H9 (cell line): ENCODE results near the gene NPAS3. TPM values are rescaled to one million over a fixed set of nuclear protein-coding genes. Genes with fewer than 3 reads are reported as not detected.

Experiments
- DNase-seq: peaks from one replicate; pipeline ENCODE4 v3.0.0-alpha.2; 2017
- H2AFZ ChIP-seq: one replicate; pipeline ENCODE4 v1.6.1; 2013; ENCODE audit warnings: mild to moderate bottlenecking, low read length, control low read depth, moderate library complexity
- H2AK5ac ChIP-seq: 2 replicates; pipeline ENCODE4 v1.6.1; 2013; ENCODE audit warnings: low read length, control low read depth, mixed read lengths; ENCODE audit not compliant: insufficient read length
- H2BK120ac ChIP-seq: one replicate; pipeline ENCODE4 v1.6.1; 2013; ENCODE audit warnings: low read depth, mild to moderate bottlenecking, low read length, control low read depth, inconsistent platforms; ENCODE audit not compliant: poor library complexity, severe bottlenecking
- H2BK12ac ChIP-seq: 2 replicates; pipeline ENCODE4 v1.6.1; 2013; ENCODE audit warnings: low read length, control low read depth, mixed read lengths, low read depth; ENCODE audit not compliant: insufficient read length
- H2BK15ac ChIP-seq: 2 replicates; pipeline ENCODE4 v1.6.1; 2013; ENCODE audit warnings: low read depth, low read length, control low read depth
- H2BK20ac ChIP-seq: one replicate; pipeline ENCODE4 v1.6.1; 2013; ENCODE audit warnings: low read depth, mild to moderate bottlenecking, low read length, control low read depth, inconsistent platforms; ENCODE audit not compliant: poor library complexity, severe bottlenecking
- H2BK5ac ChIP-seq: 2 replicates; pipeline ENCODE4 v1.6.1; 2013; ENCODE audit warnings: low read length, control low read depth, mixed read lengths; ENCODE audit not compliant: insufficient read length
- H3K14ac ChIP-seq: 2 replicates; pipeline ENCODE4 v1.6.1; 2013; ENCODE audit warnings: low read length, control low read depth; ENCODE audit not compliant: insufficient read depth
- H3K18ac ChIP-seq: 2 replicates; pipeline ENCODE4 v1.6.1; 2013; ENCODE audit warnings: low read depth, mild to moderate bottlenecking, mixed read lengths, low read length, control low read depth; ENCODE audit not compliant: insufficient read length
- H3K23ac ChIP-seq: 2 replicates; pipeline ENCODE4 v1.6.1; 2013; ENCODE audit warnings: low read length, control low read depth, mixed read lengths, low read depth; ENCODE audit not compliant: insufficient read length
- H3K23me2 ChIP-seq: 2 replicates; pipeline ENCODE4 v1.6.1; 2013; ENCODE audit warnings: low read depth, mild to moderate bottlenecking, mixed read lengths, low read length, control low read depth; ENCODE audit not compliant: insufficient read length, poor library complexity, severe bottlenecking
- H3K27ac ChIP-seq: 2 replicates; pipeline ENCODE4 v1.5.1; 2013; ENCODE audit warnings: low read length, control low read depth, mixed read lengths, low read depth; ENCODE audit not compliant: insufficient read length
- H3K27me3 ChIP-seq: 2 replicates; pipeline ENCODE4 v1.6.1; 2013; ENCODE audit warnings: low read length, control low read depth, inconsistent platforms; ENCODE audit not compliant: insufficient read depth
- H3K4ac ChIP-seq: 2 replicates; pipeline ENCODE4 v1.6.1; 2013; ENCODE audit warnings: low read depth, mild to moderate bottlenecking, control low read depth, inconsistent platforms, low read length, moderate library complexity
- H3K4me1 ChIP-seq: 2 replicates; pipeline ENCODE4 v1.6.1; 2013; ENCODE audit warnings: low read length, control low read depth, inconsistent platforms; ENCODE audit not compliant: insufficient read depth
- H3K4me2 ChIP-seq: 2 replicates; pipeline ENCODE4 v1.6.1; 2013; ENCODE audit warnings: low read length, control low read depth, mixed read lengths; ENCODE audit not compliant: insufficient read length, insufficient read depth
- H3K56ac ChIP-seq: 2 replicates; pipeline ENCODE4 v1.6.1; 2013; ENCODE audit warnings: low read depth, mild to moderate bottlenecking, mixed read lengths, low read length, control low read depth; ENCODE audit not compliant: insufficient read length
- H3K79me1 ChIP-seq: 2 replicates; pipeline ENCODE4 v1.6.1; 2013; ENCODE audit warnings: low read depth, mild to moderate bottlenecking, moderate library complexity, low read length, control low read depth, inconsistent platforms; ENCODE audit not compliant: insufficient read depth, poor library complexity, severe bottlenecking
- H3K79me2 ChIP-seq: 2 replicates; pipeline ENCODE4 v1.6.1; 2013; ENCODE audit warnings: low read length, control low read depth, inconsistent platforms; ENCODE audit not compliant: insufficient read depth
- H3K9ac ChIP-seq: 2 replicates; pipeline ENCODE4 v1.6.1; 2013; ENCODE audit warnings: low read length, control low read depth, mixed read lengths; ENCODE audit not compliant: insufficient read length; ENCODE audit errors: extremely low read depth
- H3K9me3 ChIP-seq: one replicate; pipeline ENCODE4 v1.6.1; 2013; ENCODE audit warnings: low read depth, low read length, inconsistent platforms; ENCODE audit not compliant: control insufficient read depth
- H3T11ph ChIP-seq: one replicate; pipeline ENCODE4 v1.6.1; 2013; ENCODE audit warnings: mild to moderate bottlenecking, low read length, control low read depth, inconsistent platforms
- H4K20me1 ChIP-seq: one replicate; pipeline ENCODE4 v1.6.1; 2013; ENCODE audit not compliant: control insufficient read depth, insufficient read length, insufficient read depth
- H4K5ac ChIP-seq: 2 replicates; pipeline ENCODE4 v1.6.1; 2013; ENCODE audit warnings: low read depth, mild to moderate bottlenecking, mixed read lengths, low read length, control low read depth; ENCODE audit not compliant: insufficient read length
- H4K8ac ChIP-seq: replicated peaks from 2 replicates; pipeline ENCODE4 v1.6.1; 2013; ENCODE audit warnings: low read length, control low read depth, mixed read lengths, low read depth; ENCODE audit not compliant: insufficient read length
- H4K91ac ChIP-seq: 2 replicates; pipeline ENCODE4 v1.6.1; 2013; ENCODE audit warnings: low read depth, mild to moderate bottlenecking, moderate library complexity, mixed read lengths, low read length, control low read depth; ENCODE audit not compliant: insufficient read length
- H3K27ac Mint-ChIP-seq, 3 experiments: 2 replicates in 2 of 3; 3 replicates in 1 of 3; pipeline ENCODE4 v1.8.0; 2020 to 2021; ENCODE audit warnings: mixed read lengths in 3 of 3, mild to moderate bottlenecking in 1 of 3, moderate library complexity in 1 of 3
- H3K27me3 Mint-ChIP-seq: 2 replicates; pipeline ENCODE4 v1.8.0; 2021; ENCODE audit warnings: low read depth, mild to moderate bottlenecking, moderate library complexity, mixed read lengths
- H3K36me3 Mint-ChIP-seq, 3 experiments: 2 replicates in 2 of 3; 3 replicates in 1 of 3; pipeline ENCODE4 v1.8.0; 2020 to 2021; ENCODE audit warnings: low read depth in 3 of 3, mixed read lengths in 3 of 3; ENCODE audit not compliant: insufficient read depth in 1 of 3
- H3K4me1 Mint-ChIP-seq, 2 experiments: 2 replicates each; pipeline ENCODE4 v1.8.0; 2020; ENCODE audit warnings: mixed read lengths in 2 of 2
- H3K4me3 Mint-ChIP-seq, 2 experiments: 2 replicates in 1 of 2; 3 replicates in 1 of 2; pipeline ENCODE4 v1.8.0; 2020 to 2021; ENCODE audit warnings: mild to moderate bottlenecking in 2 of 2, mixed read lengths in 2 of 2, moderate library complexity in 1 of 2
- H3K9me3 Mint-ChIP-seq, 2 experiments: 2 replicates in 1 of 2; 3 replicates in 1 of 2; pipeline ENCODE4 v1.8.0; 2020; ENCODE audit warnings: mild to moderate bottlenecking in 2 of 2, mixed read lengths in 2 of 2, moderate library complexity in 1 of 2
- CTCF ChIP-seq: fragments of 200-600 bp; sonication (generic); conservative IDR thresholded peaks from 3 replicates; pipeline ENCODE4 v1.8.0; 2021; ENCODE audit warnings: antibody characterized with exemption, mild to moderate bottlenecking
- WGBS: extraction: QIAGEN DNeasy Blood & Tissue Kit; methylation state at CpG from one replicate; pipeline ENCODE4 v1.1.7; 2013; ENCODE audit warnings: missing lambda C conversion rate, low lambda C conversion rate, mixed read lengths; ENCODE audit not compliant: insufficient read length; ENCODE audit errors: extremely low coverage; 5-methylcytosine and 5-hydroxymethylcytosine counted together
- total RNA-seq: library from RNA; stranded (reverse); gene quantifications from 2 replicates; pipeline ENCODE4 v1.2.1, GENCODE V29; 2021

Gene NPAS3
- total RNA-seq, 1 experiment from 2014 or later: 0.17 TPM

- Histone ChIP-seq H3K27me3 (no peaks in the 10 kb centered on the region; the same call in 1 of the 2 replicates), H3K14ac (no peak overlapping the region), H3K4ac (no peak overlapping the region), H2BK15ac (no peak overlapping the region), H2BK12ac (no peak overlapping the region), H3K79me1 (no peaks in the 10 kb centered on the region), H2AFZ (no peak overlapping the region), H2BK120ac (no peak overlapping the region), H3K27ac (no peak overlapping the region), H3K4me1 (no peaks in the 10 kb centered on the region), H3K23ac (no peak overlapping the region), H2AK5ac (no peak overlapping the region), H4K8ac (no peak overlapping the region), H3K9ac (no peak overlapping the region), H2BK20ac (no peak overlapping the region), H3T11ph (no peak overlapping the region), H4K5ac (no peak overlapping the region), H3K56ac (no peak overlapping the region), H4K91ac (no peak overlapping the region), H3K4me2 (no peak overlapping the region), H2BK5ac (no peak overlapping the region), H3K23me2 (no peaks in the 10 kb centered on the region), H3K9me3 (no peaks in the 10 kb centered on the region), H3K18ac (no peak overlapping the region), H3K79me2 (no peaks in the 10 kb centered on the region), H4K20me1 (no peaks in the 10 kb centered on the region)
- DNase-seq: no peak
- H3K9me3 Mint-ChIP-seq: peaks cover 15% of the 10 kb centered on the region in 2 experiments
- peaks cover 7 to 11% (median 7%) of the 10 kb centered on the region in 3 experiments; a peak in 4 of 7 replicates for H3K36me3 Mint-ChIP-seq
- no peak overlapping the region for H3K27ac Mint-ChIP-seq
- WGBS: no CpG with 5 or more reads among the region's 4 CpGs
- peaks cover 0 to 3% of the 10 kb centered on the region in 2 experiments; a peak in 2 of 4 replicates for H3K4me1 Mint-ChIP-seq
- TF ChIP-seq CTCF: no peak
- H3K4me3 Mint-ChIP-seq: no peak overlapping the region
- H3K27me3 Mint-ChIP-seq: no peaks in the 10 kb centered on the region
These were observed 729.4 kb downstream of the NPAS3 start for GRCh38 chr14:33668066-33668465.
